Measurements from ENCODE around the gene SLC4A4.

SLC4A4 gene

GRCh38 chr4:71415491-71415890 is 76.7 kb downstream of the SLC4A4 start:
- DNase-seq (ENCODE audit: low spot score), result no peak

- no peak for DNase-seq (ENCODE audit: low spot score)
These were observed 78.3 kb downstream of the SLC4A4 start for GRCh38 chr4:71417150-71417549.

- DNase-seq (ENCODE audit: low spot score), result no peak
These were observed 87.7 kb downstream of the SLC4A4 start for GRCh38 chr4:71426381-71427042.

GRCh38 chr4:71429106-71429505 is 90.3 kb downstream of the SLC4A4 start:
- DNase-seq (ENCODE audit: low spot score), result no peak

- no peak for DNase-seq (ENCODE audit: low spot score)
These were observed 91.1 kb downstream of the SLC4A4 start for GRCh38 chr4:71429962-71430361.

- DNase-seq (ENCODE audit: low spot score), result no peak
These were observed 91.8 kb downstream of the SLC4A4 start for GRCh38 chr4:71430609-71431008.

- DNase-seq (ENCODE audit: low spot score), result no peak
These were observed 101.8 kb downstream of the SLC4A4 start for GRCh38 chr4:71440612-71441011.

- DNase-seq (ENCODE audit: low spot score), result no peak
These were observed 102.7 kb downstream of the SLC4A4 start for GRCh38 chr4:71441186-71442169.

- no peak for DNase-seq (ENCODE audit: low spot score)
These were observed 103.5 kb downstream of the SLC4A4 start for GRCh38 chr4:71442336-71442735.

GRCh38 chr4:71444395-71444794 is 105.6 kb downstream of the SLC4A4 start:
- no peak for DNase-seq (ENCODE audit: low spot score)

GRCh38 chr4:71445811-71446210 is 107.0 kb downstream of the SLC4A4 start:
- no peak for DNase-seq (ENCODE audit: low spot score)

- DNase-seq (ENCODE audit: low spot score), result no peak
These were observed 107.8 kb downstream of the SLC4A4 start for GRCh38 chr4:71446479-71447081.

GRCh38 chr4:71449040-71449439 is 110.2 kb downstream of the SLC4A4 start:
- no peak for DNase-seq (ENCODE audit: low spot score)

- no peak for DNase-seq (ENCODE audit: low spot score)
These were observed 111.1 kb downstream of the SLC4A4 start for GRCh38 chr4:71449878-71450277.

- no peak for DNase-seq (ENCODE audit: low spot score)
These were observed 114.7 kb downstream of the SLC4A4 start for GRCh38 chr4:71453531-71453930.

- no peak for DNase-seq (ENCODE audit: low spot score)
These were observed 118.0 kb downstream of the SLC4A4 start for GRCh38 chr4:71456841-71457240.

- no peak for DNase-seq (ENCODE audit: low spot score)
These were observed 121.6 kb downstream of the SLC4A4 start for GRCh38 chr4:71460371-71460770.

- no peak for DNase-seq (ENCODE audit: low spot score)
These were observed 122.6 kb downstream of the SLC4A4 start for GRCh38 chr4:71461422-71461821.

GRCh38 chr4:71466775-71467174 is 128.0 kb downstream of the SLC4A4 start:
- DNase-seq (ENCODE audit: low spot score), result no peak

GRCh38 chr4:71468116-71468710 is 129.4 kb downstream of the SLC4A4 start:
- no peak for DNase-seq (ENCODE audit: low spot score)

- DNase-seq (ENCODE audit: low spot score), result no peak
These were observed 130.7 kb downstream of the SLC4A4 start for GRCh38 chr4:71469541-71469940.

GRCh38 chr4:71470524-71470923 is 131.7 kb downstream of the SLC4A4 start:
- no peak for DNase-seq (ENCODE audit: low spot score)

Data from CD4-positive, alpha-beta T cell treated with Interleukin-6 at 100 ng/mL for 8 hours (primary cell).